Duodenal mucosa (tissue), 2 donors: Measurements from ENCODE around the gene UPK1A.

Experiments used
- H3K27ac ChIP-seq: one replicate; pipeline ENCODE4 v1.7.0; 2013; ENCODE audit warnings: low read depth, low read length
- H3K27me3 ChIP-seq, 2 donors: one replicate each; pipeline ENCODE4 v1.7.0; 2013; ENCODE audit warnings: low read length in 2 of 2, control low read depth in 1 of 2; ENCODE audit not compliant: insufficient read depth in 2 of 2, control insufficient read depth in 1 of 2
- H3K36me3 ChIP-seq, 2 donors: one replicate each; pipeline ENCODE4 v1.7.0; 2013; ENCODE audit warnings: low read length in 2 of 2, control low read depth in 1 of 2; ENCODE audit not compliant: insufficient read depth in 2 of 2, control insufficient read depth in 1 of 2
- H3K4me1 ChIP-seq, 2 donors: one replicate each; pipeline ENCODE4 v1.7.0; 2013; ENCODE audit warnings: low read length in 2 of 2, control low read depth in 1 of 2; ENCODE audit not compliant: insufficient read depth in 2 of 2, control insufficient read depth in 1 of 2
- H3K4me3 ChIP-seq, 2 donors: one replicate each; pipeline ENCODE4 v1.7.0; 2013; ENCODE audit warnings: low read length in 2 of 2, low read depth in 1 of 2
- H3K9ac ChIP-seq, 2 donors: one replicate each; pipeline ENCODE4 v1.7.0; 2013; ENCODE audit warnings: low read length in 2 of 2, low read depth in 1 of 2
- H3K9me3 ChIP-seq, 2 donors: one replicate each; pipeline ENCODE4 v1.7.0; 2013; ENCODE audit warnings: low read length in 2 of 2, control low read depth in 1 of 2; ENCODE audit not compliant: control insufficient read depth in 1 of 2

Gene UPK1A

DNA sequence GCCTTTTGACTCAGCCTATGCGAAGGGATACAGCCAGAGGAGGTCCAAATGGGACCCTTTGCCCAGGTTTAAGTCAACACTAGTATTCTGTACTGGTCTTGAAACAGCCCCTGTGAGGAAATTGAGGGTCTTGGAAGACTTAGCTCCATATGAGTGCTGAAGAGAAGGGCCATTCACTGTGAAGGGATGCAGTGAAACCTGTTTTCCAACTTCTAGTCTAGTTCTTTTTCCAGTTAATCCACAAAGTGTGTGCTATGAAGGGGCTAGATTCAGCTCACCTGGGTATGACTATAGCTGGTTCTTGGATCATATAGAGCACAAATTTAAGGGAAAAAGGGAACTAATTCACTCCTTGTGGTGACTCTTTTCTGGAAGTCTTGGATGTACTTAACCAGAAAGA is 42.1 kb downstream of the UPK1A start:
- Histone ChIP-seq H3K27ac (no peak overlapping the region), H3K9ac (no peak overlapping the region), H3K4me3 (no peak overlapping the region), H3K27me3 (peaks cover 0 to 9% of the 10 kb centered on the region in 2 donors), H3K36me3 (no peaks in the 10 kb centered on the region), H3K9me3 (no peaks in the 10 kb centered on the region), H3K4me1 (peaks cover 0 to 5% of the 10 kb centered on the region in 2 donors)

DNA sequence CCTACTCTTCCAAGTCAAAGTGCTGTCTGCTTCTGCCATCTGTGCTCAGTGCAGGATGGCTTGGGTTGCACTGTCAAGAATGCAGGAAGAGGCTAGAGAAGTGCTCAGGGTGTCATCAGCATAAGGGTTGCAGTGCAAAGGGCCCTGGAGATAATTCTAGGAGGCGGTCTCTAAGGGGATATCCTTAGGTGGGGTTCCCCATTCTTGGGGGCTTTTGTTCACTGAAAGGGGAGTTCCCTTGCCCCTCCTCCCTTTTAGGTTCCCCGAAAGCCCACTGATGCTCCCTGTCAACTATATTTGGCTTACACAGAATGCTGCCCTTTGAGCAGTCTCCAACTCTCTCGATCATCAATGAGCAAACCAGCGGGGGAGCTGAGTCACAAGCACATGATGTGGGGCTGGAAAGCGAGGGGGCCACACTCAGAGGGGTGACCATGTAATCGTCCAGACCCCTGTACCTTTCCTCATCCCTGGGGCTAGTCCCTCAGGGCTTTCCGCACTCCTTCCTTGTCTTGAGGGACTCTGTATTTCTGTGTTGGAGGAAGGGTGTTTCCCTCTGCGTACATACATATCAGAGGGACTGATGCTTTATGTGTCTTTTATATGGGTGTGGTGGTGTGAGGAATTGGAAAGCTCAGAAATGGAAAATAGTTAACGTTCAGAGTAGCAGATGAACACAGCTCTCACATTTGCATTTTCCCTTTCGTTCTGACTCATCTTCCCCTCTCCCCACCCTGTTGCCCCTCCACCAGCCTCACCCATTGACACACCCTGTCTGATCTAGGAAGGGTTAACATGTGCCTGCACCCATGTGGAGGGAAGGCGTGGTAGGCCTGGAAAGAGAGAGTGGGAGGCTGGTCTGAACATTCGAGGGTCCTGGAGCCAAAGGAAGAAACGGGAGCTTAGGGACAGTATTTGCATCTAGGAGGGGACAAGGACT is 44.7 kb downstream of the UPK1A start:
- no peak overlapping the region for H3K9ac ChIP-seq
- H3K27ac ChIP-seq = no peak overlapping the region
- peaks cover 11 to 14% of the 10 kb centered on the region in 2 donors for H3K4me1 ChIP-seq
- H3K4me3 ChIP-seq = no peak overlapping the region
- peaks cover 0 to 12% of the 10 kb centered on the region in 2 donors for H3K27me3 ChIP-seq
- H3K36me3 ChIP-seq = no peaks in the 10 kb centered on the region
- no peaks in the 10 kb centered on the region for H3K9me3 ChIP-seq

DNA sequence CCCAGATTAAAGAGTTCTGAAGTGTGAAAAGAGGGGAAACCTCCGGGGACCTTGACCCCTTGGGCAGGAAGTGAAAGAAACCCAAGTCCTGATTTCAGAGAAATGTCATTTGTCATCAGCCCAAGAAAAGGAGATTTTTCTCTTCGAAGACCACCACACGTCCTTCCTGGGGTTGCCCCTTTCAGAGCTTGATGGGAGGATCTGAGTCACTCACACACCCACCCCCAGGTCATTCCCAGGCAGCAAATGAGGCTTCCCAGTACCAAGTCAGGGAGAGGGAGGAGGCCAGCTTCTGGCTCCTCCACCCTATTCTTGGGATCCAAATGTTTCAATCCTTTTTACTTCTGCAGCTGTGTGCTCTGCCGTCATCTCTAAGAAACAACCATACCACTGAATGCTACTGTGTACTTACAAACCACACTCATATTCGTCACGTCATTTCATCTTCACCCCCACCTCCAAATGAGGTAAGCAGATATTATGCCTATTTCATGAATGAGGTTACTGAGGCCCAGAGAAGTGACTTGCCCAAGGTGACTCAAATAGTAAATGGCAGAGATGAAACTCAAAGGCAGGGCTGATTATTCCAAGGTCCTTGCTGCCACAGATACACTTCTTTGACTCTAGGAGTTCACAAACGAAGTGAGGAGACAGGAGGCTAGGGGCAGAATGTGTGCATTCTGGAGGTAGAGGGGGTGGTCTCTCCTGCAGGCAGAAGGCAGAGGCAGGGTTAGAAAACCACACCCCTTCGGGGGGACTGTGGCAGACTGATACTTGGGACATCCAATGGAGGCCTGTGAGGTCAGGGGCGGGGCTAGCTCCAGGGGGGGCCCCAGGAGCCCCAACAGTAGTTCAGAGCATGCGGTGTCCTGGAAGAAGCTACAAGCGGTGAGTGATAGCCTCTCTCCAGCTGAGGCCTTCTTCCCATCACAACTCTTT is 46.5 kb downstream of the UPK1A start:
- no peak overlapping the region for H3K9ac ChIP-seq
- peaks cover 0 to 12% of the 10 kb centered on the region in 2 donors for H3K27me3 ChIP-seq
- H3K9me3 ChIP-seq = no peaks in the 10 kb centered on the region
- peaks cover 17% of the 10 kb centered on the region in 2 donors for H3K4me1 ChIP-seq
- no peak overlapping the region for H3K27ac ChIP-seq
- no peak overlapping the region for H3K4me3 ChIP-seq
- H3K36me3 ChIP-seq = no peaks in the 10 kb centered on the region

DNA sequence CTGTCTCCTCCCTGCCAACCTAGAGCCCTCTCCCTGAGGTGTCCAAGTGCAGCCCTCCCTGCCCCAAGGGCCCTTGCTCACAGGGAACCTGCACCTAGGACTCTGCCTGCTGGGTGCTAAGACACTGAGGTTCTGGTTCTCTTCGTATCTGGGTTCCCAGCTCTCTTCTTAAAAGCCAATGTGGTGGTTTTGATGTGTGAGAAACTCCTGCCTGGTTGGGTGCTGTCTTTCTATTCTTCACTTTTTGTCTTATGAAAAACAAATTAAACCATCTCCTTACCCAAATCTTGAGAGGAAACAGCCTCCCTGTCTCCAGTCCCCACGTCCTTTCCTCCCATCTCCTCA is 47.2 kb downstream of the UPK1A start:
- Histone ChIP-seq H3K36me3 (no peaks in the 10 kb centered on the region), H3K4me3 (no peak overlapping the region), H3K4me1 (peaks cover 17 to 18% of the 10 kb centered on the region in 2 donors), H3K27me3 (peaks cover 0 to 10% of the 10 kb centered on the region in 2 donors), H3K27ac (no peak overlapping the region), H3K9ac (no peak overlapping the region), H3K9me3 (no peaks in the 10 kb centered on the region)

DNA sequence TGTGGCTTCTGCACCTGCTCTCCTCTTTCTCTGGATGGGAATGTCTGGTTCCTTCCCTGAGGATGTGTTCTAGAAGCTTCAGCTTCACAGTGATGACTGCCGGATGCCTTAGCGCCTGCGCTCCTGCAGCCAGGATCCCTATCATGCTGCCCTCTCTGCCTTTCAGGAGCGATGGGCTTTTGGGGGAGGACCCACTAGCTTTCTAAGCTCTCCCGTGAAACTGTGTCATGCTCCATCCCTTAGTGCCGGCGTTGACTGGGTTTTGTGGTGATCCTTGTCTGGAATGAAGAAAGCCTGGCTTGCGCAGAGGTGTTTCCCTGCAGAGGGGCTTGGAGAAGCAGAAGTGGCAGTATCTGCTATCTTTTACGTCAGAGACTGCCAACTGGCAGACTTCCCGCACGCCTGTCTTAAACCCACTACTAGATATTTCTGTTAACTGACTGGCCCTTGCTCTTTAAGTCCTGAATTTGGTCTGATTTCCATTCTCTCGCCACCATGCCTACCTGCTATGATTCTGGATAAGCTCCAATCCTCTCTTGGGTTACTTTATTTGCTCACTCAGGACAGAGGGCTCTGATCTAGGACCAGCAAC is 47.7 kb downstream of the UPK1A start:
- no peak overlapping the region for H3K27ac ChIP-seq
- no peak overlapping the region for H3K9ac ChIP-seq
- peak overlapping the region in 1 of 2 donors; percentile 2 for H3K4me3 ChIP-seq

DNA sequence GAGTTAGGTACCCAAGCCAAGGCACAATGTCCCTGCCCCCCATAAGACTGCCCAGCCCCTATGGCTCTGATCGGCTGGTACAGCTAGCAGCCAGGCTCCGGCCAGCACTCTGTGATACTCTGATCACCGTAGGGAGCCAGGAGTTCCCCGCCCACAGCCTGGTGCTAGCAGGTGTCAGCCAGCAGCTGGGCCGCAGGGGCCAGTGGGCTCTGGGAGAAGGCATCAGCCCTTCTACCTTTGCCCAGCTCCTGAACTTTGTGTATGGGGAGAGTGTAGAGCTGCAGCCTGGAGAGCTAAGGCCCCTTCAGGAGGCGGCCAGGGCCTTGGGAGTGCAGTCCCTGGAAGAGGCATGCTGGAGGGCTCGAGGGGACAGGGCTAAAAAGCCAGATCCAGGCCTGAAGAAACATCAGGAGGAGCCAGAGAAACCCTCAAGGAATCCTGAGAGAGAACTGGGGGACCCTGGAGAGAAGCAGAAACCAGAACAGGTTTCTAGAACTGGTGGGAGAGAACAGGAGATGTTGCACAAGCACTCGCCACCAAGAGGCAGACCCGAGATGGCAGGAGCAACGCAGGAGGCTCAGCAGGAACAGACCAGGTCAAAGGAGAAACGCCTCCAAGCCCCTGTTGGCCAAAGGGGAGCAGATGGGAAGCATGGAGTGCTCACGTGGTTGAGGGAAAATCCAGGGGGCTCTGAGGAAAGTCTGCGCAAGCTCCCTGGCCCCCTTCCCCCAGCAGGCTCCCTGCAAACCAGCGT is 48.5 kb downstream of the UPK1A start:
- H3K4me3 ChIP-seq = no peak overlapping the region
- H3K9ac ChIP-seq = peak overlapping the region in 1 of 2 donors; percentile 83
- peaks cover 0 to 10% of the 10 kb centered on the region in 2 donors for H3K27me3 ChIP-seq
- no peaks in the 10 kb centered on the region for H3K36me3 ChIP-seq
- H3K27ac ChIP-seq = no peak overlapping the region
- no peaks in the 10 kb centered on the region for H3K9me3 ChIP-seq
- peaks cover 27 to 30% of the 10 kb centered on the region in 2 donors for H3K4me1 ChIP-seq

More for the DNA sequence above, 47.7 kb downstream of the UPK1A start:
- peaks cover 0 to 10% of the 10 kb centered on the region in 2 donors for H3K27me3 ChIP-seq
- H3K9me3 ChIP-seq = no peaks in the 10 kb centered on the region
- peaks cover 20 to 23% of the 10 kb centered on the region in 2 donors for H3K4me1 ChIP-seq
- no peaks in the 10 kb centered on the region for H3K36me3 ChIP-seq

DNA sequence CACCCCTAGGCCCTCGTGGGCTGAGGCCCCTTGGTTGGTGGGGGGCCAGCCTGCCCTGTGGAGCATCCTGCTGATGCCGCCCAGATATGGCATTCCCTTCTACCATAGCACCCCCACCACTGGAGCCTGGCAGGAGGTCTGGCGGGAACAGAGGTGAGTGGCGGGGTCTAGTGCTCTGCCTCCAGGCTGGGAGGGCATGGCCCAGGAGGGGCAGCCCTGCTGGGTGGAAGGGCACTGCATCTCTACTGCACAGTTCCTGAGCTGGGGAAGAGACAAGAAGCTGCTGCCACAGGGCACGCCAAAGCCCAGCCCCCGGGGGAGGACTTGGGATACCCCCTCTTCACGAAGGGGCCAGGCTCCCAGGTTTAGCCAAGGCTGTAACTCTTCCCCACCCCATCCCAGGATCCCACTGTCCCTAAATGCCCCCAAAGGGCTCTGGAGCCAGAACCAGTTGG is 49.1 kb downstream of the UPK1A start:
- no peaks in the 10 kb centered on the region for H3K9me3 ChIP-seq
- peak overlapping the region in 1 of 2 donors; percentile 89 for H3K4me3 ChIP-seq
- H3K27me3 ChIP-seq = peaks cover 0 to 10% of the 10 kb centered on the region in 2 donors
- H3K4me1 ChIP-seq = peaks cover 27 to 30% of the 10 kb centered on the region in 2 donors
- H3K27ac ChIP-seq = no peak overlapping the region
- peaks cover 0 to 4% of the 10 kb centered on the region in 2 donors for H3K36me3 ChIP-seq
- H3K9ac ChIP-seq = peak overlapping the region in 1 of 2 donors; percentile 83

DNA sequence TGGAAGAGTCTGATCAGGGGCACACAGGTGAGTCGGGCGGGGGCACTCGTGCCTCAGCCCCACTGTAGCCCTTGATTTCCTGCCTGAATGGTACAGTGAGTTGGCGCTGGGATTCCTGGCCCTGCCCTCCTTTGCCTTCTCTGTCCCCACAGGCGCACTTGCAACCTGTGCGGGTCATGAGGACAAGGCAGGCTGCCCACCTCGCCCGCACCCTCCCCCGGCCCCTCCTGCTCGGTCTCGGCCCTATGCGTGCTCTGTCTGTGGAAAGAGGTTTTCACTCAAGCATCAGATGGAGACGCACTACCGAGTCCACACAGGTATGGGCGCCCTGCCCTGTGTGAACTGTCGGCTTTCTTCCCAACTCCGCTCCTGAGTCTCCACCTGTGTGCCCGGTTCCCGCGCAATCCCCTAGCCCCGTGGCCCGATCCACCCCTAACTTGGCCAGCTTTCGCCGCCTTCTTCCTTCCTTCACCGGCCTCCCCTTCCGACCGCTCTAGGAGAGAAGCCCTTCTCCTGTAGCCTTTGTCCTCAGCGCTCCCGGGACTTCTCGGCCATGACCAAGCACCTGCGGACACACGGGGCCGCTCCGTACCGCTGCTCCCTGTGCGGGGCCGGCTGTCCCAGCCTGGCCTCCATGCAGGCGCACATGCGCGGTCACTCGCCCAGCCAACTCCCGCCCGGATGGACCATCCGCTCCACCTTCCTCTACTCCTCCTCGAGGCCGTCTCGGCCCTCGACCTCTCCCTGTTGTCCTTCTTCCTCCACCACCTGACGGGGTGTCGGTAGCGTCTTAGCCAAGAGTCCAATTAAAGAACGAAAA is 49.9 kb downstream of the UPK1A start:
- H3K36me3 ChIP-seq = peaks cover 0 to 6% of the 10 kb centered on the region in 2 donors
- H3K27me3 ChIP-seq = peaks cover 0 to 3% of the 10 kb centered on the region in 2 donors
- no peaks in the 10 kb centered on the region for H3K9me3 ChIP-seq
- H3K9ac ChIP-seq = peak overlapping the region; percentile 83 to 96
- peak overlapping the region; percentile 74 for H3K27ac ChIP-seq
- peak overlapping the region; percentile 87 to 89 for H3K4me3 ChIP-seq
- peaks cover 27 to 30% of the 10 kb centered on the region in 2 donors for H3K4me1 ChIP-seq
